GM11168 (cell line): ENCODE data around the gene ASPRV1.

Source experiments
- in situ Hi-C: fragments of 300-500 bp; cut with MboI; formaldehyde crosslinking; loops from one replicate; pipeline ENCODE4 v1.12.0; 2022; ENCODE audit warnings: low sequenced_read_pairs; ENCODE audit not compliant: unreplicated experiment

Gene ASPRV1

GRCh38 chr2:69989441-69990105, 28.1 kb upstream of the ASPRV1 start:
- in situ Hi-C loops, result no loop called here

DNA sequence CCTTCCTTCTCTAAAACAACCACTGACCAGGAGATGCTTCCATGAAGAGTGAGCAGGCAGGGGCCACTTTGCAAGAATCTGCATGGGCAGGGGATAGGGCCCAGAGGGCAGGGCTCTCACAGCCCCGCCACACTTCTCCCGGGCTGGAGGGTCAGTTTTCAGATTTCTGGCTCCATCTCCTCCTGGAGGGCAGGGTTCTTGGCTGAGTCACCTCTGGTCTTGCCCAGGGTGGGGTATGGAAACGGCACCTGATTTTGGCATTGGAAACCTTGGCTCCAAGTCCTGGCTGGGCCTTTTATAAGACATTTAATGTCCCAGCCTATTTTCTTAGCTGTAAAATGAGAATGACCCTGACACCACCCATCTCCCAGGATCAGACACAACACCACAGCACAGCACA, 27.6 kb upstream of the ASPRV1 start:
- in situ Hi-C loops, result no loop called here

GRCh38 chr2:69988086-69988635, 26.7 kb upstream of the ASPRV1 start:
- in situ Hi-C loops, result no loop called here

DNA sequence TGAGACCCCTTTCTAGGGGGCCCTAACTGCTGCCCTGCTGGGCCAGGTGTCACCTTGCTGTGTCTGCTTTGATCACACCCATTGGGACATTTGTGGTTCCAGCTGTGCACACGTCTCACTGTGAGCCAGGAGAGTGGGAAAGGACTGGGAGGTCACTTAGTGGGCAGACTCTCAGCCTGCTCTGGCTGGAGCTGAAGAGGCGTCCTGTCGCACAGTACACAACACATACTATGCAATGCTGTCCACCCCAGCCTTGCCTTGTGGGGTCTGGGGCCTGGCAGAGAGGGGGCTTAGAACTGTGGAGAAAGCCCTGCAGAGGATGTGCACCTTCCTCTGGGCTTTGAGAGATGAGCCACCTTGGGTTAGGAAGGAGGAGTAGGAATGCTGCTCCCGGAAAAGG, 25.3 kb upstream of the ASPRV1 start:
- in situ Hi-C loops, result no loop called here

DNA sequence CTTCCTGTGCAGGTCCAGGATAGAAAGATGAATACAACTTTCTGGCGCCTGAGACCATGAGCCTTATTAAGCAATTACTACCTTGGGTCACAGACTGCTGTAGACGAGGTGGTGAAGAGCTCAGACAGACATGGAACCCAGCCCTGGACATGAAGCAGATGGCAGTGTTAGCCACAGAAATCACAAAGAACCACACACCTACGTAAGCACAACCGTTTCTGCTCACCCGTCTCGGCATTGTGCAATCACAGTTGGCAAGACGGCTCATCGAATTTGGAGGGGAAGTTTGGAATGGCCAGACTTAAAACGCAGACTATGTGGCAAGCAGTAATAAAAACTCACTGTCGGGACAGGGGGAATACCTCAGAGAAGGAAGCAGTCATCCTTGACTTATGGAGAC, 24.3 kb upstream of the ASPRV1 start:
- in situ Hi-C loops, result no loop called here

DNA sequence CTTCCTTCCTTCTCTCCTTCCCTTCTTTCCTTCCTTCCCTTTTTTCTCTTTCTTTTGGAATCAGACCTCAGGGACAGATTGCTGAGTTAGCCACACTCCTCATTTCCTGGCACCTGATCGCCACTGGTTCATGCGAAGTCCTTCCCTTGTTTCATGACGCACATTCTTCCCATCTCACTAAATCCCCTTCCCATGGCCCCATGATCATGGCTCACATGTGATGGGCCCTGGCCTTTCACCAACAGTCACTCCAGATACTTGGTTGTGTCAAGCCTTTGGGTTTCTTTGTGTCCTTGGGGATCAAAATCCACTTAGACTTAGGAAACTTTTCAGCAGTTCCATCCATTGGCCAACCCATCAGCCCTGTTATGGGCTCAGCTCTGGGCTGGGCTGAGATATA, 23.8 kb upstream of the ASPRV1 start:
- in situ Hi-C loops, result no loop called here

GRCh38 chr2:69983392-69983966, 22.0 kb upstream of the ASPRV1 start:
- in situ Hi-C loops, result no loop called here

GRCh38 chr2:69979902-69980807, 18.7 kb upstream of the ASPRV1 start:
- in situ Hi-C loops, result no loop called here

DNA sequence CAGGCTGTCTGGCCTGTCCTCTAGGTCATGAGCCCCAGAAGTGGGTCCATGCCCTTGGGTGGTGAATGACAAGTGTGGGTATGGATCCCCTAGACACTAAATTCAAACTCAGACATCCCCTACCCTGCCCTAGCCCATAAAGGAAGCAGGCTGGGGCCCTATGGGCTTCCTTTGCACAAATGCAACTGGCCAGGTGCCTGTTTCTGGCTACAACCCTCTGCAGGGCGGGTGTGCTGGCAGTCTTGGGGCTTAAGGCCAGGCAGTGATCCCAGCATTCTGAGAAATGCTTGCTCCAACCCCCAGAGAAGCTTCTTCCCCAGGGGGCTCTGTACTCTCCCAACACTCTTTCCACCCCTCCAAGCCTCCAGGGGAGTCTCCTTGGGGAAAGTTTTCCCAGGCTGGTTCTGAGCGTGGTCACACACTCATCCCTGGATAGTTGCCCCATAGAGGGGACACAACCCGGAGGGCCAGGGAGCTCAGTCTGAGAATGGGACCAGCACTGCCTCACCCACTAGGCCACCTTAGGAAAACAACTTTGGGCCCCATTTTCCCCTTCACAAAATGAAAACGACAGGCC, 16.6 kb upstream of the ASPRV1 start:
- in situ Hi-C loops, result no loop called here

- in situ Hi-C loops, result no loop called here
These were observed 15.8 kb upstream of the ASPRV1 start for GRCh38 chr2:69977186-69977585.

GRCh38 chr2:69975853-69976462, 14.5 kb upstream of the ASPRV1 start:
- in situ Hi-C loops, result no loop called here

DNA sequence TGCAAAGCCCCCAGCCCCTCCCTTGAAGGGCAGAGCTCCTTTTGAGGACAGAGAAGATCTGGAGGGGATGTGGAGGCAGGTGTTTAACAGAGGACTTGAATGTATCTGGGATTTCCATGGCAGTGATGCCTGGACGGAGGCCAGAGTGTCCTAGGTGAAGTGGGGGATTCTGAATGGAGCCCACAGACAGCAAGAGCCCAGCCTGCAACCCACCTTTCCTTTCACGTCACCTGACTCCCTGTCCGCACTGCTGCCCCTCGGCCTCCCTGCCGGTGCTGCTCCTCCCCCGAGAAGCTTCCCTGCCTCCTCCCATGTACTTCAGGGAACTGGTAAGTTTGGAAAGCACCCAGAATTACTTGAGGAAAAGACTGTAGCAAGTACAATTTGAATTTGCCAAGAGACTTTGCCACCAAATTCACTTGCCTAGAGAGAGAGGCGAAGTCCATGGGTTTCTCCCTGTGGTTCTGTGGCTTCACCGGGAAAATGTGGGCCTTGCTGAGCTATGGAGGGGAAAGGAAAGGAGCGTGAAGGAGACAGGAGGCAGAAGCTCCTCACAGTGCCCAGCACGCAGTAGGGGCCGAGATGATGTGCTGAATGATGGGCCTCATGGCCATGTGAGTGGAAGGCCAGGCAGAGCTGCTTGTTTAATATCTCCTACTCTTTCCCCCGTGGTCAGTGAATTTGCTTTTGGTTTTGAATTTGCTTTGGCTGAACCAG, 13.9 kb upstream of the ASPRV1 start:
- in situ Hi-C loops, result no loop called here

GRCh38 chr2:69973335-69973735, 11.9 kb upstream of the ASPRV1 start:
- in situ Hi-C loops, result no loop called here

GRCh38 chr2:69972822-69973221, 11.4 kb upstream of the ASPRV1 start:
- in situ Hi-C loops, result no loop called here

DNA sequence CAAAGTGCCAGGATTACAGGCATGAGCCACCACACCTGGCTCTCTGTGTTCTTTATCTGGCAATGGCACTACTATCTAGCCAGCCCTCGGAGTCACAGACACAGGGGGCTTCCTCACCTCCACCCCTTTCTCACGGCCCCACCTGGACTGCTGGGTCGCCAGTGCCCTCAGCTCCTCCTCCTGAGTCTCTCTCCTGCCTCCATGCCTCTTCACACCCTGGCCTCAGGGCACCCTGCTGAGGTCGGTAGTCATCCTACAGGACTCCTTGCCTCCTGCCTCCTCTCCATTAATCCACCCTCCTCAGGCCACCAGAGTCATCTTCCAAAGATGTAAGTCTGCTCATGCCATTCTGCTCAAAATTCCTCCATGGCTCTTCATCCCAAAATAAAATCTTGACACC, 8.6 kb upstream of the ASPRV1 start:
- in situ Hi-C loops, result no loop called here

DNA sequence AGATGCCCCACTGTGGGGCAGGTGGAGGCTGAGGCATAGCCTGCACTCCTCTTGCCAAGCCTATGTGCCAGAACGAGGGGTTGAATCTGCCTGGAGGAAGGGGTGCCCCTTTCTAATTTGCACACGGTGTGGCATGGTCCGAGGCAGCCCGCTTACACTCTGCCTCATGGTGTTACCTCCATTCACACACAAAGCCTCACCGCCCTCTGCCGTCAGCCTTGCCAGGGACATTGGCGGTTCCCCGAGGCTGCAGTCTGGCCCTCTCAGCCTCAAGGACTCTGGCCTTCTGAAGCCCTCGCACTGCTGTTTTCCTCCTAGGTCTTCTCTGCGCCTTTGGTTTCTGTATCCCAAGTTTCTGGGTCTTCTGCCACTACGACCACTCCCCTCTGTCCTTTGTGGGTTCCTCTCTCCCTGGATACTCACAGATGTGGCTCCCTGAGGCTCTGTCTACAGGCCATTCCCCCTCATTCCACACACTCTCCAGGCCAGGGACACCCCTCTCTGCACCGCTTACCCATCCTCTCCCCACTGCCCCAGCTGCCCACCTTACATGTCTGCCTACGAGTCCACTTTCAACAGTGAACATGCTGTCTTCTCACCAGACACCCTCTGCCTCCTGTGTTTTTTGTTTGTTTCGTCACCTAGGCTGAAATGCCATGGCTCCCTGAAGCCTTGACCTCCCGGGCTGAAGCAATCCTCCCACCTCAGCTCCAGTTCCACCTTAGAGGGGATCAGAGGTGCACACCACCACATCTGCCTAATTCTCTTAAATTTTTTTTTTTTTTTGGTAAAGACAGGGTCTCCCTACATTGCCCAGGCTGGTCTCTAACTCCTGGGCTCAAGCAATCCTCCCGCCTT, 7.9 kb upstream of the ASPRV1 start:
- in situ Hi-C loops, result no loop called here

DNA sequence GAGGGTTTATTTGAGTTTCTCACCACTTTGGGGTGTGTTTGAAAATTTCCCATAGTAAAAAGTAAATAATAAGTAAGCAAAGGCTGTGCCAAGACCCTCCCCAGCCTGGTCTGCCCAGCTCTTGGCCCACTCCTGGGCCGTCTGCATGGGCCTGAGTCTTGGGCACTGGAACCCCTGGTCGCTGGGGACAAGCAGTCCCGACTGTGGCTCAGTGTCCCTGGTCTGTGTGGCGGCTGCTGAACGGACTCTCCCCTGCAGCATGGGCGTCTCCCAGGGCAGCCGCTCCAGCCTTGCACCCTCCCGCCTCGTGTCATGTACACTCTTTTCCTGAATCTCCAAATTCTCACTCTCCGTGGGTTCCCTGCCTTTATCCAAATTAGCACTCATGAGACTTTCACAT, 7.2 kb upstream of the ASPRV1 start:
- in situ Hi-C loops, result no loop called here

- in situ Hi-C loops, result no loop called here
These were observed 5.1 kb upstream of the ASPRV1 start for GRCh38 chr2:69966496-69966895.
